ENCODE measurements around the gene SPATA31E1.

- TF ChIP-seq EZH2 (IDR thresholded peaks at IDR 0.05; ENCODE audit: borderline replicate concordance, low read depth, low read length, poor library complexity, severe bottlenecking): no peak
- no peak for TF ChIP-seq CTCF (conservative IDR thresholded peaks at IDR 0.05; ENCODE audit: low read depth, low read length)
Observed at GRCh38 chr9:87844506-87844905, 38.2 kb upstream of the SPATA31E1 start.

All from A673 (cell line).